Forelimb muscle (tissue), 1 donor: ENCODE measurements around the gene JPH2. TPM values are rescaled to one million over a fixed set of nuclear protein-coding genes. Genes with fewer than 3 reads are reported as not detected.

Source experiments
- DNase-seq: peaks from one replicate; pipeline ENCODE4 v3.0.0-alpha.2; 2013; ENCODE audit warnings: low read depth
- polyA plus RNA-seq: library from polyadenylated mRNA; unstranded; fragments of 120-200 nt; gene quantifications from one replicate; pipeline ENCODE4 v1.2.1, GENCODE V29; 2013; ENCODE audit not compliant: insufficient read length

Gene JPH2
- polyA plus RNA-seq, 1 donor, result 105 TPM

- no peak for DNase-seq
Measured at GRCh38 chr20:44125332-44126127, 61.5 kb downstream of the JPH2 start.

GRCh38 chr20:44123874-44124535, 63.0 kb downstream of the JPH2 start:
- no peak for DNase-seq

GRCh38 chr20:44123251-44123650, 63.7 kb downstream of the JPH2 start:
- no peak for DNase-seq

GRCh38 chr20:44120676-44121425, 66.1 kb downstream of the JPH2 start:
- no peak for DNase-seq

- no peak for DNase-seq
Measured at GRCh38 chr20:44118185-44119033, 68.6 kb downstream of the JPH2 start.

GRCh38 chr20:44117296-44118184, 69.4 kb downstream of the JPH2 start:
- no peak for DNase-seq

GRCh38 chr20:44115762-44116644, 71.0 kb downstream of the JPH2 start:
- no peak for DNase-seq

GRCh38 chr20:44115181-44115580, 71.8 kb downstream of the JPH2 start:
- no peak for DNase-seq

GRCh38 chr20:44113618-44114376, 73.2 kb downstream of the JPH2 start:
- DNase-seq, result no peak

GRCh38 chr20:44112889-44113617, 73.9 kb downstream of the JPH2 start:
- DNase-seq, result no peak

GRCh38 chr20:44112456-44112855, 74.5 kb downstream of the JPH2 start:
- DNase-seq, result no peak

- DNase-seq, result no peak
Measured at GRCh38 chr20:44111712-44112335, 75.2 kb downstream of the JPH2 start.

GRCh38 chr20:44110816-44111568, 76.0 kb downstream of the JPH2 start:
- no peak for DNase-seq

- no peak for DNase-seq
Measured at GRCh38 chr20:44109951-44110361, 77.0 kb downstream of the JPH2 start.

GRCh38 chr20:44106615-44107014, 80.4 kb downstream of the JPH2 start:
- no peak for DNase-seq

- no peak for DNase-seq
Measured at GRCh38 chr20:44104798-44105517, 82.0 kb downstream of the JPH2 start.
